GM19351 (cell line): ENCODE measurements around the gene TIMM13.

Source experiments
- ATAC-seq: cut with Tn5 transposase; IDR thresholded peaks from one replicate; pipeline ENCODE4 v1.9.1; 2021; ENCODE audit warnings: mild to moderate bottlenecking, moderate library complexity; ENCODE audit not compliant: unreplicated experiment

Gene TIMM13

DNA sequence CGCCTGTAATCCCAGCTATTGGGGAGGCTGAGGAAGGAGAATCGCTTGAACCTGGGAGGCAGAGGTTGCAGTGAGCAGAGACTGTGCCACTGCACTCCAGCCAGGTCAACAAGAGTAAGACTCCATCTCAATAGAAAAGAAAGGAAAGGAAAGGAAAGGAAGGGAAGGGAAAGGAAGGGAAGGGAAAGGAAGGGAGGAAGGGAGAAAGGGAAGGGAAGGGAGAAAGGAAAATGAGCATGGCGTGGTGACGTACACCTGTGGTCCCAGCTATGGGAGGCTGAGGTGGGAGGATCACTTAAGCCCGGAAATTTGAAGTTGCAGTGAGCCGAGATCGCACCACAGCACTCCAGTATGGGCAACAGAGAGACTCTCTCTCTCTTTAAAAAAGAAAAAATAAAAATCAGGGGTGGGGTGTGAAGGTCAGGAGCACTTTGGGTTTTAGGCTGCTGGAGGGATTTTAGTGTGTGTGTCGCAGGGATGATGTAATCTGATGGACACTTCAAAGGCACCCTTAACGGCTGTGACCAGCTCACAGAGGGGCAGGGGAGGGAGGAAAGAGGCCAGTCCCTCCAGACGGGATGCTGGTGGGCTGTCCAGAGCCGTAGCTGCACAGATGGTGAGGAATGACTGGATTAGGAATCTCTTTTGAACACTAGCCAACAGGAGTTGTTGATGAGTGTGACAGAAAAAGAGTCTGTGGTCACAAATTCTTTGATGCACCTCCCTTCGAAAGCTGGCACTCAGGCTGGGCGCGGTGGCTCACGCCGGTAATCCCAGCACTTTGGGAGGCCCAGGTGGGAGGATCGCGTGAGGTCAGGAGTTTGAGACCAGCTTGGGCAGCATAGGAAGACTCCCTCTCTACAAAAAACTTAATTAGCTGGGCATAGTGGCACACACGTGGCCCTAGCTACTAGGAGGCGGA lies 39.8 kb downstream of the TIMM13 start:
- ATAC-seq: no peak

DNA sequence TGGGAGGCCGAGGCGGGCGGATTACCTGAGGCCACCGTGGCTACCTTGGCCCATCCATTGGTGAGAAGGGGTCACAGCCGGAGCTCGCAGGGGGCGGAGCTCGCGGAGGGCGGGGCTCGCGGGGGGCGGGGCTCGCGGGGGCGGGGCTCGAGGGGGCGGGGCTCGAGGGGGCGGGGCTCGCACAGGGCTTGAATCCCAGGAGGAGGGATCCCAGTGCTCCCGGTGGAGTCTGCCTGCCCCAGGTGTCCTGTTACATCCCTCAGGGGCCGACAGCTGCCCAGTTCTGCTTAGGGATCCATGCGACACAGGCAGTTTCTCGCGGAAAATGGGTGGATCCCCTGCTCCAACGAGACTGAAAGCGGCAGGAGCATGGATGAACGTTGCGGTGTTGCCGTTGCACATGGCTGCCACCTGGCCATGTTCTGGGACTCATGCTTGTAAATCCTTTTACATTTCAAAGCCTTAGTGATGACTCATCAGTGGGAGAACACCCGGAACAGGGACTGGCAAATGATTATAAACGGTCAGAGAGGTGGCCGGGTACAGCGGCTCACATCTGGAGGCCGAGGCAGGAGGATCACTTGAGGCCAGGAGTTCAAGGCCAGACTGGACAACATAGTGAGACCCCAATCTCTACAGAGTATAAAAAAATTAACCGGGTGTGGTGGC lies 42.2 kb downstream of the TIMM13 start:
- ATAC-seq: no peak

GRCh38 chr19:2382530-2383222 lies 44.7 kb downstream of the TIMM13 start:
- ATAC-seq: no peak

DNA sequence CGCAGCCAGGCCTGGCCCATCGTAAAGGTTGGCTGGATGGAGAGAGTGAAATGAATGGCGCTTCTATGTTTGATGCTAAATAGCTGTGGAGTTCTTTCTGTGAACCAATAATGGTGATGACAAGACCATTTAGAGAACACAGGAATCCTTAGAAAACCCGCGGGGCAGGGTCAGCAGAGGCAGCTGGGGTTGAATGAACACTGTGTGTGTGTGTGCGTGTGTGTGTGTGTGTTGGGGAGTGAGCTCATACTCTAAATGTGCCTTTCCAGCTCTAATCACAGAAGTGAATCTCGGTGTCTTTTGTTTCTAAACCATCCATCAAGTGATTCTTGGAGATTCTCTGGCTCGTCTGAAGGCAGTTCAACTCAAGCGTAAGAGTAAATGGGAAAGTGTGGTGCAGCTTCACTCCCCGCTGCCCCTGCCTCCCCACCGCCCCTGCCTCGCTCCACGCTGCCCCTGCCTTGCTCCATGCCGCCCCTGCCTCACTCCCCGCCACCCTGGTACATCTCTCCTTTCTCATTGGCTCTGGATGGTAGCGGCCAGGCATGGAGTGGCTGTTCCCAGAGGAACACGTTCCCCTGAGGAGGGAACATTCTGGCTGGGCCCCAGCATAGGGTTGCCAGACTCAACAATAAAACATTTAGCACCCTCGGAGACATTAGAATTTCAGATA lies 46.1 kb downstream of the TIMM13 start:
- no peak for ATAC-seq

GRCh38 chr19:2380567-2380966 lies 46.8 kb downstream of the TIMM13 start:
- no peak for ATAC-seq

DNA sequence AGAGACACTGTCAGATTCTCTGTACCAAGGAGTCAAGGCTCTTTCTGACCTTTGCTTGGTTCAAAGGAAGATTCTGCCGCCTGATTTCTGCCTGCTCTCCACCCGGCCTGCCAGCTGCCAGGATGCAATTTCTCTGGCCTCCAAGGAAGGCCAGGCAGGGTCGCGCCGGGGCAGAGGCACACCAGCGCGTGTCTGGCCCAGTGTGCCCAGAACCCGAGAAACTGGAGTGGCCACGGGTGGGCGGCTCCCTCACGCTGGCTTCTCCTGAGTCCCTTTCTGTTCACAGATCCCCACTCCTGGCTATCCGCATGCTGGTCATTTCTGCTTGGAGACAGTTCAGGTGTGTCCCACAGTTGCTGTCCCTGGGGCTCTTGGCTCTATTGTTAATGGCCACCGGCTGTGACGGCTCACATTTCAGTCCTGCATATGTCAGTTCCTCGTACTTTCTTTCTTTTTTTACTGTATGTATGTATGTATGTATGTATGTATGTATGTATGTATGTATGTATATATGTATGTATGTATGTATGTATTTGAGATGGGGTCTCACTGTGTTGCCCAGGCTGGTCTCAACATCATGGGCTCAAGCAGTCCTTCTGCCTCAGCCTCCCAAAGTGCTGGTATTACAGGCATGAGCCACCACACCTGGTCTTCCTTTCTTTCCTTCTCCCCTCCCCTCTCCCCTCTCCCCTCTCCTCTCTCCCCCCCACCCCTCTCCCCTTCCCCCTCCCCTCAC lies 50.4 kb downstream of the TIMM13 start:
- no peak for ATAC-seq
